Psoas muscle (tissue), 8 donors: ENCODE data around the gene OSER1. TPM values are rescaled to one million over a fixed set of nuclear protein-coding genes. Genes with fewer than 3 reads are reported as not detected.

Source experiments
- ATAC-seq, 4 donors: fragments of 200-7000 bp; cut with Tn5 transposase; one replicate each; pipeline ENCODE4 v1.9.1; 2020; ENCODE audit warnings: moderate library complexity in 3 of 4, mild to moderate bottlenecking in 2 of 4
- DNase-seq, 2 donors: peaks; one replicate each; pipeline ENCODE4 v3.0.0-alpha.2; 2020
- H3K27ac ChIP-seq: fragments of 200-600 bp; one replicate; pipeline ENCODE4 v1.8.0; 2022
- H3K27me3 ChIP-seq, 3 donors: fragments of 200-600 bp in 1 of 3; one replicate each; pipeline versions ENCODE4 v1.6.1 to v1.8.0; 2013 to 2022; ENCODE audit warnings: low read length in 2 of 3, mild to moderate bottlenecking in 2 of 3, moderate library complexity in 1 of 3; ENCODE audit not compliant: insufficient read depth in 3 of 3
- H3K36me3 ChIP-seq, 2 donors: fragments of 200-600 bp in 1 of 2; one replicate each; pipeline versions ENCODE4 v1.6.1 to v1.8.0; 2013 to 2022; ENCODE audit warnings: low read depth in 1 of 2, mild to moderate bottlenecking in 1 of 2, moderate library complexity in 1 of 2; ENCODE audit not compliant: insufficient read depth in 1 of 2
- H3K4me1 ChIP-seq: fragments of 200-600 bp; one replicate; pipeline ENCODE4 v1.8.0; 2022
- H3K4me3 ChIP-seq: fragments of 200-600 bp; one replicate; pipeline ENCODE4 v1.8.0; 2022; ENCODE audit warnings: mild to moderate bottlenecking
- H3K9me3 ChIP-seq: fragments of 200-600 bp; one replicate; pipeline ENCODE4 v1.8.0; 2022
- WGBS, 3 donors: extraction: QIAGEN DNeasy Blood & Tissue Kit; methylation state at CpG; one replicate each; pipeline versions ENCODE4 v1.1.6 to v1.1.7; 2013; 5-methylcytosine and 5-hydroxymethylcytosine counted together
- intact Hi-C, 2 donors: fragments of 100-400 bp; cut with DNase I; formaldehyde crosslinking; loops; one replicate each; pipeline versions ENCODE4 v1.11.0 to v1.14.2; 2022
- polyA plus RNA-seq, 3 donors: library from polyadenylated mRNA; stranded (reverse); fragments of 200-250 nt; gene quantifications; one replicate each; pipeline ENCODE4 v1.2.3, GENCODE V29; 2013
- total RNA-seq, 4 donors: library from RNA; stranded (reverse); fragmentation: NEBNext Ultra II Directional in 2 of 4; extraction: Animal tissue kit (Norgen Biotek cat#: 25700) in 2 of 4; gene quantifications; one replicate each; pipeline versions ENCODE4 v1.2.1 to v1.2.4, GENCODE V29; 2021 to 2023
- TF ChIP-seq, protein P1 (sequence below): fragments of 200-600 bp; IDR thresholded peaks from one replicate; pipeline ENCODE4 v1.8.0; 2022; ENCODE audit warnings: antibody characterized with exemption
- donor health status: healthy with polysubstance abuse.
- donor health status: DM: no; HTN: no; CAD: no; lungs with moderate emphysema.
- donor health status: Bipolar disorder and iron deficiency.
- donor health status: healthy.
- donor health status: DM: yes; HTN: yes; CAD: no.
- donor health status: DM: no; HTN: no; CAD: no.
- donor health status: DM: no; HTN: no; CAD: no.
- donor health status: DM: yes; HTN: yes; CAD: no.

Gene OSER1
- total and polyA plus RNA-seq, 7 donors = 46.0 to 97.6 (median 62.5) TPM

DNA sequence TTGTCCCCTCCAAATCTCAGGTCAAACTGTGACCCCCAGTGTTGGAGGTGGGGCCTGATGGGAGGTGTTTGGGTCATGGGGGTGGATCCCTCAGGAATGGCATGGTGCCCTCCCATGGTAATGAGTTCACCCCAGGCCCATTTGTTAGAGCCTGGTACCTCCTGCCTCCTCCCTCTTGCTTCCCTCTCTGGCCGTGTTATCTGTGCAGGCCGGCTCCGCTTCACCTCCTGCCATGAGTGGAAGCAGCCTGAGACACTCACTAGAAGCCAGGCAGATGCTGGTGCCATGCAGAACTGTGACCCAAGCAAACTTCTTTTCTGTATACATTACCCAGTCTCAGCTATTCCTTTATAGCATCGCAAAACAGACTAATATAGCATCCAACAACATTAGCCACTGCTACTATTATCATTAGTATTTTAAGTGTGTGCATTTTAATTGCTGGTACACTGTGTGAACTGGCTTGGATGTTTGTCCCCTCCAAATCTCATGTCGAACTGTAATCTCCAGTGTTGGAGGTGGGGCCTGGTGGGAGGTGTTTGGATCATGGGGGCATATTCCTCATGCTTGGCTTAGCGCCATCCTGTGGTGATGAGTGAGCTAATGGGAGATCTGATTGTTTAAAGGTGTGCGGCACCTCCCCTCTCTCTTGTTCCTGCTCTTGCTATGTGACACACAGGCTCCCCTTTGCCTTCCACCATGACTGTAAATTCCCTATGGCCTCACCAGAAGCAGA is 12.2 kb upstream of the OSER1 start:
- peaks cover 0 to 17% of the 10 kb centered on the region in 2 donors for H3K36me3 ChIP-seq
- TF ChIP-seq, protein P1, sequence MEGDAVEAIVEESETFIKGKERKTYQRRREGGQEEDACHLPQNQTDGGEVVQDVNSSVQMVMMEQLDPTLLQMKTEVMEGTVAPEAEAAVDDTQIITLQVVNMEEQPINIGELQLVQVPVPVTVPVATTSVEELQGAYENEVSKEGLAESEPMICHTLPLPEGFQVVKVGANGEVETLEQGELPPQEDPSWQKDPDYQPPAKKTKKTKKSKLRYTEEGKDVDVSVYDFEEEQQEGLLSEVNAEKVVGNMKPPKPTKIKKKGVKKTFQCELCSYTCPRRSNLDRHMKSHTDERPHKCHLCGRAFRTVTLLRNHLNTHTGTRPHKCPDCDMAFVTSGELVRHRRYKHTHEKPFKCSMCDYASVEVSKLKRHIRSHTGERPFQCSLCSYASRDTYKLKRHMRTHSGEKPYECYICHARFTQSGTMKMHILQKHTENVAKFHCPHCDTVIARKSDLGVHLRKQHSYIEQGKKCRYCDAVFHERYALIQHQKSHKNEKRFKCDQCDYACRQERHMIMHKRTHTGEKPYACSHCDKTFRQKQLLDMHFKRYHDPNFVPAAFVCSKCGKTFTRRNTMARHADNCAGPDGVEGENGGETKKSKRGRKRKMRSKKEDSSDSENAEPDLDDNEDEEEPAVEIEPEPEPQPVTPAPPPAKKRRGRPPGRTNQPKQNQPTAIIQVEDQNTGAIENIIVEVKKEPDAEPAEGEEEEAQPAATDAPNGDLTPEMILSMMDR = no peak
- H3K27me3 ChIP-seq = no peaks in the 10 kb centered on the region
- no peaks in the 10 kb centered on the region for H3K4me1 ChIP-seq
- intact Hi-C loops = no loop called here
- 63 to 67% (median 67%) methylated on average over 7 of the region's 7 CpGs for WGBS, 3 donors
- no peak overlapping the region for H3K27ac ChIP-seq
- H3K4me3 ChIP-seq = no peak overlapping the region
- no peak for ATAC-seq
- no peak for DNase-seq
- H3K9me3 ChIP-seq = no peaks in the 10 kb centered on the region

DNA sequence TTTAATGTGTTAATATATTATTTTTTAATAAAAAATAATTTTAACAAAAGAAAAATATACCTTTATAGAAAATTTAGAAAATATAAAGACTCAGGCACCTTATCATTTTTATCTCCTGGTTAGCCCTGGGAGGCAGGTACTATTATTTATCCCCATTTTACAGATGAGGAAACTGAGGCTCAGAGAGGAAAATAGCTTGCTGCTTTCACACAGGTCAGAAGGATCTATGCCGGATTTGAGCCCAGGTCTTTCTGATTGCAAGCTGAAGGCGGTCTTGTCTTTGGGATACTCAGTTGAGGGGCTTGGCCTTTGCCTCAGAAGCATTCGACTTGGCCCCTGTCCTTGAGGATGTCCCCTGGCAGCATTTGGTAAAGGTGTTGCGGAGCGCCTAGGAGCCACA is 11.5 kb upstream of the OSER1 start:
- Histone ChIP-seq H3K27ac (no peak overlapping the region), H3K4me1 (no peaks in the 10 kb centered on the region), H3K27me3 (no peaks in the 10 kb centered on the region), H3K36me3 (peaks cover 0 to 17% of the 10 kb centered on the region in 2 donors), H3K4me3 (no peak overlapping the region), H3K9me3 (no peaks in the 10 kb centered on the region)
- 96 to 99% (median 96%) methylated on average over 5 of the region's 5 CpGs for WGBS, 3 donors
- DNase-seq (no peak), ATAC-seq (no peak)
- TF ChIP-seq, protein P1 = no peak
- intact Hi-C loops = no loop called here

DNA sequence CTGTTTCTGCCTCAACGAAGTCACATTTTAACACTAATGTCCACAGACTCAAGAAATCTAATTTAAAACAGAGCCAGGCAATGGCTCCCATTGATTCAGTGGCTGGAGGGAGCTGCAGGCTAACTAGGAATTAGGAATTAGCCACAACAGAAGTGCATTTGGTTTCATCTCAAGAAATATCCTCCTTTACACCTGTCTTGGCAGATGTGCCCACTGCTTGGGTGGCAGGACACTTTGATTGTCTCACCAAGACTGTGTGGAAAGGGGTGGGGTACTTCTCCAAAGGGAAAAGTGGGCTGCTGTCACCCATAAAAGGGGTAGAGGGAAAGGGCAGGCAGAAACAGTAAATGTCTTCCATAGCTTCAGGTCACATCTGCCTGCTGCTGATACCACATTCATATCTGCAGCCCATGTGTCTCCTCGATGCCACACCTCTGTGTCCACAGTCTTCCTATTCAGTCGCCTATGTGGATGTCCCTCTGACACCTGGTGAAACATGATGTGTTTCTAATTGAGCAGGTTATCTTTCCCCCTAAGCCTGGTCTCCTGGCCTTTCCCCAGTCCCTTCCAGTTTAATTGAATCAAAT is 10.9 kb upstream of the OSER1 start:
- 87 to 91% (median 90%) methylated on average over 3 of the region's 3 CpGs for WGBS, 3 donors
- Histone ChIP-seq H3K36me3 (peaks cover 0 to 17% of the 10 kb centered on the region in 2 donors), H3K27ac (no peak overlapping the region), H3K9me3 (no peaks in the 10 kb centered on the region), H3K27me3 (no peaks in the 10 kb centered on the region), H3K4me1 (no peaks in the 10 kb centered on the region), H3K4me3 (no peak overlapping the region)
- TF ChIP-seq, protein P1 = no peak
- intact Hi-C loops = no loop called here
- no peak for ATAC-seq
- DNase-seq = no peak

DNA sequence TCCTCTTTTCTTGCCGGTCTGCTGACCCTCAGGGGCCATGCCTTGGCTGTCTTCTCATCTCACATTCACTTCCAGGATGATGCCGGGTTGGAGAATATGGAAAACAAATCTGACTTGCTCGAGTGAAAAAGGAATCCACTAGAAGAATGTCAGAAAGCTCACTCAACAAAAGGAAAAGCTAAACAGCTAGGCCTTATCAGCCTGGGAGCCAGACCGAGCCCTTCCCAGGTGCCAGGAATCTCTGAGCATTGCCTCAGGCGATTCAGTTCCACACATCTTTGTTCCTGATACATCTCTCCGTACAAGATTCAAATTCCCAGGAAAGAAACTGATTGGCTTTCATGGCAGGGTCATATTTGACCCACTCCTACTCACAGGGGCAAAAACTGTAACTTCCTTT is 9.2 kb upstream of the OSER1 start:
- TF ChIP-seq, protein P1 = no peak
- Histone ChIP-seq H3K27me3 (no peaks in the 10 kb centered on the region), H3K4me1 (no peaks in the 10 kb centered on the region), H3K27ac (no peak overlapping the region), H3K9me3 (no peaks in the 10 kb centered on the region), H3K4me3 (no peak overlapping the region), H3K36me3 (peaks cover 0 to 17% of the 10 kb centered on the region in 2 donors)
- 65 to 76% (median 75%) methylated on average over 6 of the region's 6 CpGs for WGBS, 3 donors
- DNase-seq = no peak
- intact Hi-C loops = loop anchor here (5.0 to 10.0 kb wide), 4 partner anchors 255 to 665 kb away; partner anchors contain the start of genes TTPAL (in 1 of the 2) and YWHAB (in 1 of the 2)
- ATAC-seq = no peak
